Right forelimb (tissue), 1 donor: ENCODE measurements around the gene PSPH.

Experiments used
- DNase-seq: peaks from one replicate; pipeline ENCODE4 v3.0.0-alpha.2; 2018

PSPH gene

DNA sequence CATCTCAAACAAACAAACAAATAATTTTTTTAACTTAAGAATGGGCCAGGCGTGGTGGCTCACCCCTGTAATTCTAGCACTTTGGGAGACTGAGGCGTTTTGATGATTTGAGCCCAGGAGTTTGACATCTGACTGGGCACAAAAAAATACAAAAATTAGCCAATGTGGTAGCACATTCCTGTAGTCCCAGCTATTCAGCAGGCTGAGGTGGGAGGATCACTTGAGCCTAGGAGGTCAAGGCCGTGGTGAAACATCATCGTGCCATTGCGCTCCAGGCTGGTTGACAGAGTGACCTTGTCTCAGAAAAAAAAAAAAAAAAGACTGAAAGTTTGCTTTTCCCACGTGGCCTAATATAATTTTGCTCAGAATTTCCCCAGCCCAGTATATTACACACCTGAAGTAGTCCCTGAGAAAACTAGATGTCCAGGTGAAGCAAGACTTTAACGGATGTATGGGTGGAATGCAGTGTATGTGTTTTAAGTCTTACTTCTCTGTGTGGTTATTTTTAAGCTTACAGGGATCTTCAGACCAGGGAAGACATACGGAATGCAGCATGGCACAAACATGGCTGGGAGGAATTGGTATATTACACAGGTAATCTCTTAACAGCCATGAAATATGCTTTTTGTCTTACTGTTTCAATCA lies 54.3 kb downstream of the PSPH start:
- no peak for DNase-seq

DNA sequence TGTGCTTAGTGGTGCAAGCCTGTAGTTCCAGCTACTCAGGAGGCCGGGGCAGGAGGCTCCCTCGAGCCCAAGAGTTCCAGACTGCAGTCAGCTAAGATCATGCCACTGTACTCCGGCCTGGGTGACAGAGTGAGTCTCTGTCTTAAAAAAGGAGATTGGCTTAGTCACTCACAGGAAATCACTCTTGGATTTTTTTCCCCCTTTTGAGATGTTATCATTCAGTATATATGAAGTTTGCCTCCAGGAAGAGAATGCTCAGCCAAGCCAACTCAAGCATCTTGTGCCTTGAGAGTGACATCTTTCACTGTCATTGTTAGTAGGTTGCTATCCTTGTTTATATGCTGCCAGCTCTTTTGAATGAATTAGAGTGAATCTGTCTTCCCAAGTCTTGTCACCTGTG lies 58.9 kb downstream of the PSPH start:
- DNase-seq = no peak

DNA sequence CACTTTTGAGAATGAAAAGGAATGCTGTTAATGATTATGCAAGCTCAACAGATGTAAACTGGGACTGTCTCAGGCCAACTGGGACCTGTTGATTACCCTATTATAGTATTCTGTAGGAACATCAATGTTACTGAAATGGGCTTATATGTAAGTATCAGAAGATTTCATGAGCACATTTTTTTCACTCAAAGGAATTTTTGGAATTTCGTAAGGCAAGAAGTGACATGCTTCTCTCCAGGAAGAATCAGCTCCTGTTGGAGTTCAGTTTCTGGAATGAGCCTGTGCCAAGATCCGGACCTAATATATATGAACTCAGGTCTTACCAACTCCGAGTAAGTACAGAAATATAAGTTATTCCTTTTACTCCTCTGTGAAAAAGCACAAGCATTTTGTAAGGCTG lies 67.7 kb downstream of the PSPH start:
- no peak for DNase-seq

DNA sequence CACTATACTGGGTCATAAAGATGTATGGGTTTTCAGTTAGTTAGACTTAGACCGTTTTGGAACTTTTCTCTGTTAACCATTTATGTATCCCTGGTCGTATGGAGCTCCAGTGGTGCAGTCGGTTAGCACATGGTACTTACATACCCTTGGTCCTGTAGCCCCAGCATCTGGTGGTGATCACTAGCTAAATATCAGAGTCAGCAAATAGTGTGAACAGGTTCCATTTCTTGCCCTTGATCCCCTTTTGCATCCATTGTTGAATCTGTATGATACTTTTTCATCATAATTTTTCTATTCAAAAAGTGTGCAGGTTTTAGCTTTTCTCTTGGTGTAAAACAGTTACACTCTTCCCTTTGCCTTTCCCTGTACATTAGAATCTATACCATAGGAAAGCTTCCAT lies 71.0 kb downstream of the PSPH start:
- no peak for DNase-seq

DNA sequence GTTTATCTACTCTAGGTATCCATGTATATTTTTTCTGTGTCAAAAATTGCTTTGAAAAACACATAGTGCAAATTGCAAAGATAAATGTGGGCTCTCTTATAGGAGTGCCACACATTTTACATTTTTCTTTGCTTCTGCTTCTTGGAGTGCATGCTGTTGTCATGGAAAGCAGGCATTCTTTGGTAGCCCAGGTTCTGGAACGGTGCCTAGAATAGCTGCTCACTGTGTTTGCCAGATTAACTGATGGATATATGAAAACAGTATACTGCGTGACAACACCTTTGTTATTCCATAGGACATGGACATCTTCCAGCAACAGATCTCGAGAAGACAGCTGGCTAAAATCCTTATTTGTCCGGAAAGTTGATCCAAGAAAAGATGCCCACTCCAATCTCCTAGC lies 73.4 kb downstream of the PSPH start:
- no peak for DNase-seq

DNA sequence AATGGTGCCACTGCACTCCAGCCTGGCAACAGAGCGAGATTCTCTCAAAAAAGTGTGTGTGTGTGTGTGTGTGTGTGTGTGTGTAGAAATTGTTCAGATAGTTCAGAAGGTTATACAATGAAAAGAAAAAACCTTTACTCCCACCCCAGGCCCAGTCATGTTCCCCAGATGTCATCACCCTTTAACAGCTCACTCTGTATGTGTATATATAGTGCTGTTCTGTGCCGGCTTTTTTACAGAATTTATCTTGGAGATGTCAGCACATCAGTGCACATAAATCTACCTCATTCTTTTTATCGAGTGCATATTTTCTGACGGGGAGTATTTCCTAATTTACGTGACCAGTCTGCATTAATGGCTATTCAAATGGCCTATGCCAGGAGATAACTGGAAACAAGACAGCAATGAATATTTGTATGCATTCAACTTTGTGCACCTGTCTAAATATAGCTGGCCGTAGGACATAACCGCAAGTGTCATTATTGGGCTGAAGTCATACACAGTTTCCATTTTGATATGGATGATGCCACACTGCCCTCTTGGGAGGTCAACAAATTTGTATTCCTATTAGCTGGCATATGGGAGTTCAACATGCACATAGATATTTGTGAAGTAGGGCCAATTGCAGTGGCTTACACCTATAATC lies 75.1 kb downstream of the PSPH start:
- DNase-seq = no peak

DNA sequence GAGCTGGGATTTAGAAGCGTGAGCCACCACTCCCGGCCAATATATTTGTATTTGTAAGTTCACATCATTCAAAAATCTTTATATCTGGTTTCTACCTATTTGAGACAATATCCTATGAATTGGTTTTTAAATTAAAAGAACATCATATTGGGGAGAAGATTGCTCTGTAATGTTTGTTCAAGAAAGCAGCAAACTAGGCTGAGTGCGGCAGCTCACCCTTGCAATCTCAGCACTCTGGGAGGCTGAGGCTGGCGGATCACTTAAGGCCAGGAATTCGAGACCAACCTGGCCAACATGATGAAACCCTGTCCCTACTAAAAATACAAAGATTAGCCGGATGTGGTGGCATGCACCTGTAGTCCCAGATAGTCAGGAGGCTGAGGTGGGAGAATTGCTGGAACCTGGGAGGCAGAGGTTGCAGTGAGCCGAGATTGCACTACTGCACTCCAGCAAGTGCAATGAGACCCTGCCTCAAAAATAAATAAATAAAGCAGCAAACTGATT lies 77.4 kb downstream of the PSPH start:
- no peak for DNase-seq

DNA sequence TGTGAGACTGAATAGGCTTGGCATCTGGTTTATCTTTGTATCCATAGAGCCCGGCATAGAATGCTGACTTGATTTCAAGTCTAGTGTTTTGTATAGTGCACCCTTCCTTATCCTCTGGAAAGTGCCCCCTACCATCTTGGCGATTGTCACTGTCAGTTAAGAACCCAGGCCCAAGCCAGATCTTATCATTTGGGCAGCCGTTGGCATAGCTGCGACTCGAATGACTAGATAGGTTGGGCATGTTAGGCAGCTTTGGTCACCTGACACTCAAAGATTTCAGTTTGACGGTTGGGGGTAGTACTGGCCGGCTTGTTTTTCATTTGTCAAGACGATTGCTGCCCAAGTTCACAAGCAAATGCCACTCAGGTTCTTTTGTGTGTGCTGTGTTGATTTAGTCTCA lies 80.3 kb downstream of the PSPH start:
- no peak for DNase-seq

DNA sequence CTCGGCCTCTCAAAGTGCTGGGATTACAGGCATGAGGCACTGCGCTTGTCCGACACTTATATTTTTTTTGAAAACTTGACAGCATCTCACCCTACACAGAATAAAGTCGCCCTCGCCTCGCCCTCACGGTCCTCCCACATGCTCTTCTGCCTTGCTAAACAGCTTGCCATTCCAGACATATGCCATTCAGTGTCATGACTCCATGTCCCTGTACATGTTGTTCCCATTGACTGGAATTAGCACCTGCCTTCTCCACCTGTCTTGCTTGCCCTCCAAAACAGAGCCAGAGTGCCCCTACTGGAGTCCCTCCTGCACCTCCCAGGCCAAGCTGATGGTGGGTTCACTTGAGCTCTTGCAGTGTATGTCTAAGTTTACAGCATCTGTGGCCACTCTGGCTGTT lies 80.7 kb downstream of the PSPH start:
- no peak for DNase-seq

DNA sequence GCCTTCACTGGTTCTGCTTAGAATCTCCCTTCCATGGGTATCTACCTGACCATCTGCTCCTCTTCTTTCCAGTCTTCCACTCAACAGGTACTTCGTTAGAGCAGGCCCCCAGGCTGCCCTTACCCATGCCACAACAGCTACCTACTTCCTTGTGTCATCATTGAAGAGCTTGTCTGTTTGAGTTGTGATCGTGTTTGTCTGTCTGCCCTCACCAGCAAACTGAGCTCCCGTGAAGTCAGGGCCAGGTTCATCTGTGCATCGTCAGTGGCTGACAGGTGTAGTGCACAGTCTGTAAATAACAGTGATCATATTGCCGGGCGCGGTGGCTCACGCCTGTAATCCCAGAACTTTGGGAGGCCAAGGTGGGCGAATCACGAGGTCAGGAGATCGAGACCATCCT lies 81.9 kb downstream of the PSPH start:
- DNase-seq = no peak

DNA sequence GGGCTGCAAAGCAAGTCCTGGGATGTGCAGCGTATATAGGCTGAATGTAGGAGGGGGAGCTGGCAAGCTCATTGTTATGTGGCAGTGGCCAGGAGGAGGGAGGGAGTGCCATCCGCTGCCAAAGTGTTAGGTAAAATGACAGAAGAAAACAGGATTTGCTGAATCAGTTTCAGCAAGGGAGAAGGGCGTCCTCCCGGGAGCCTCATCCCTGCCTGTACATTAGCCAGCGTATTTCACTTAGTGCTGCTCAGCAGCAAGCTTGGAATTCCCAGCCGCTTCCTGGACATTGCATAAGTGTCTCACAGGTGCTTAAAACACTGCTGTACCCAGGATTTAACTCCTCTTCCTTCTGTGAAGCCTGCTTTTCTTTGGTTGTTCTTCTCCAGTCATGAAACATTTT lies 84.4 kb downstream of the PSPH start:
- no peak for DNase-seq

DNA sequence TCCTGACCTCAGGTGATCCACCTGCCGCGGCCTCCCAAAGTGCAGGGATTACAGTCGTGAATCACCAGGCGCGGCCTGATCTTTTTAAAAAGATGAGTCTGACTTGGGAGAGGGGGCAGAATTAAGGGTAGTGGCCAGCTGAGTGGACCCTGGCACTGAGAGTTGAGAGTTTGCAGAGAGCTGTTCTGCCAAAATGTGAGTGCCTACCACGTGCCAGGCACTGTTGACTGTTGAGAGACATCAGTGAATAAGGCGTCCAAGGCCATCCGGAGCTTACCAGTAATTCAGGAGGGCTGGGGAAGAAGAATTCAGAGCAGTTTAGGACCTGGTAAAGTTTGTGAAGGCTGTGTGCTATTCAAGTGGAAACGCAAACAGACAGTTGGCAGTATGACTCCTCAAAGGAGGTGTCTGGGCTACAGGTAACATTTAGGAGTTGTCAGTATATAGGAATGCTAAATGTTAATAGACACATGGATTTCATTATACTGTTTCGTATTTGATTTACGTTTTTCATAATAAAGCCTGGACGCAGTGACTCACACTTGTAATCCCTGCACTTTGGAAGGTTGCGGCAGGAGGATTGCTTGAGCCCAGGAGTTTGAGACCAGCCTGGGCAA lies 85.3 kb downstream of the PSPH start:
- no peak for DNase-seq

DNA sequence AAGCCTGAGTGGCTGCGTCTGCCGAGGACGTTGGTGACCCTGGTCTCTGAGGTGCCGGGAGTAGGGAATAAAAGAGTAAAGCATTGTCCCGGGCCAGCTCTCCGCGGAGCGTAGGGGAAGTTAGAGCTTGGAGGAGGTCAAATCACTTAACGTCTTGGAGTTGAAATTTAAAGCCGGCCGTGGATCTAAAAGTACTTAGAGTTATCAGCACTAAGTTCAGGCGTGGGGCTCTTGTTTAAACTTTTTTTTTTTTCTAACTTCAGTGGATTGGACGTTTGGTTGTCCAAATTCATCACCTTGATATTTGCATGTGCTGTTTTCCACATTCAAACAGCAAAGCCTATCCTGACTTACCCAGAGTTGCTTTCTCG lies 86.2 kb downstream of the PSPH start:
- no peak for DNase-seq

DNA sequence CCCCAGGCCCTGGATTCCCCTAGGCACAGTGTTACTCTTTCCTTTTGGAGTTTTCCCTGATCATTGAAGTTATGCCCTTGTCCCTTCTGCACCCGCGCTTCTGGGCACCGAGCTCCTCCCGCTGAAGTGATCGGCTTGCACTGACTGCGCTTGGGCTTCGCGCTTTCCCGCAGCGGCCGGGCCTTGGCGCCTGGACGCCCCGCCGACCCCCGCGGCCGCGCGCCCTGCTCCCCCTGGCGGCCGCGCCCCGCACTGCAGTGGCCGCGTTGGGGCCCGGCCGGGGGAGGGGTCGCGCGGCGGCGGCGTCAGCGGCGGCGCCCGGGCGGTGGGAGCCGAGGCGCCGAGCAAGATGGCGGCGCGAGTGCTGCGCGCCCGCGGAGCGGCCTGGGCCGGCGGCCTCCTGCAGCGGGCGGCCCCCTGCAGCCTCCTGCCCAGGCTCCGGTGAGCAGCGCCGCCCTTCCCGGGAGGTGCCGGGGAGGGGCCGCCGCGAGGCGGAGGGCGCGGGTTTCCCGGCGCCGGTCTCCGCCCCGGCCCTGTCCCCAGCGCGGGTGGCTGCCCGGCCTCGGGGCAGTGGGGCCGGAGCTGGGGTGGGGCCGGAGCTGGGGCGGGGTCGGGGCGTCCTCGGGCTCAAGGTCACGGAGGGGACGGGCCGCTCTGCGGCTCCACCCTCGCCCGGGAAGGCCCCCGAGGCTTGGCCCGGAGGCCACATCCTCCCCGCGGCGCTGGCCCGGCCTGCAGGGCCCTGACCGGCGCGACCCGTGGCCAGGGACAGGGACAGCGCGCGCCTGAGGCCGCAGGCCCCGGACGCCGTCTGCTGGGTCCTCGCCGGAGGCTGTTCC lies 86.8 kb downstream of the PSPH start, which contains the start of gene NIPSNAP2:
NIPSNAP2 (plus strand) TSS at position 325 of the 839 bp plus-strand sequence; CDS start at position 350, 25 bp downstream.
- peak; percentile 85 for DNase-seq

DNA sequence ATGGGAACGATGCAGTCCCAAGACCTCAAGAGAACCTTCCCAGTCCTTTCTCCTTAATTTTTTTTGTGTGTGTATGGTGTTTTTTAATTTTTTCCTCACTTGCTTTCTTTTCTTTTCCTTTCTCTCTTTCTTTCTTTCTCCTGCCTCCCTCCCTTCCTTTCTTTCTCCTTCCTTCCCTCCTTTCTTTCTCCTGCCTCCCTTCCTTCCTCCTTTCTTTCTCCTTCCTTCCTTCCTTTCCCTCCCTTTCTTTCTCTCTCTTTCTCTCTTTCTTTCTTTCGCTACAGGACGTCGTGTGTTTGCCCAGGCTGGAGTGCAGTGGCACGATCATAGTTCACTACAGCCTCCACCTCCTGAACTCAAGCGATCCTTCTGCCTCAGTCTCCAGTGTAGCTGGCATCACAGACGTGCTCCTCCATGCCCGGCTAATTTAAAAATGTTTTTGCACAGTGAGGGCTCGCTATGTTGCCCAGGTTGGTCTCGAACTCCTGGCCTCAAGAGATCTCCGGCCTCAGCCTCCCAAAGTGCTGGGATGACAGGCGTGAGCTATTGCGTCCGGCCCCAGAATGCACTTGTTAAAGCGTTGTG lies 87.6 kb downstream of the PSPH start:
- no peak for DNase-seq

DNA sequence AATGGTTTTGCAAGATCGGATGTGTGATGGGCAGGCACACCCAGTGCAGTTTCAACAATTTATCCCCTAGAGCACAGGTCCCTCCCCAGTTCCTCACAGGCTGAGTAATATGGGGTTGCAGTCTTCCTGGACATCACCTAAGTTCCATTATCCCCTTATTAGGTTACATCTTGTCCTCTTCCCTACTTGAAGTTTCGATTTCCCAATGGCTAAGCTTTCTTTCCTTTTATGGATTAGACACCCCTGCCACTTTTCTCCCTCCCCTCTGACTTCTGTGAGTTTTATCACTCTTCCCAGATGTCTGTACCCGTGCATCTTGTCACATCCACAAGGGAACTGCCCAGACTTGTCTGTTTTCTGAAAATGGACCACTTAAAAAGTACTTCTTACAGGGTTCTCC lies 89.2 kb downstream of the PSPH start:
- no peak for DNase-seq
